Breast epithelium (tissue), 3 donors: Measurements from ENCODE around the gene KLK14.

Experiments used
- POLR2A ChIP-seq: fragments of 450-650 bp; IDR thresholded peaks from one replicate; pipeline ENCODE4 v1.6.1; 2016; ENCODE audit warnings: antibody characterized with exemption, mild to moderate bottlenecking, moderate library complexity
- TF ChIP-seq, protein P1 (sequence below), 3 donors: fragments of 450-650 bp; IDR thresholded peaks; one replicate each; pipeline ENCODE4 v1.5.1; 2016 to 2017; ENCODE audit warnings: antibody characterized with exemption in 3 of 3, mild to moderate bottlenecking in 3 of 3, moderate library complexity in 3 of 3

DNA sequence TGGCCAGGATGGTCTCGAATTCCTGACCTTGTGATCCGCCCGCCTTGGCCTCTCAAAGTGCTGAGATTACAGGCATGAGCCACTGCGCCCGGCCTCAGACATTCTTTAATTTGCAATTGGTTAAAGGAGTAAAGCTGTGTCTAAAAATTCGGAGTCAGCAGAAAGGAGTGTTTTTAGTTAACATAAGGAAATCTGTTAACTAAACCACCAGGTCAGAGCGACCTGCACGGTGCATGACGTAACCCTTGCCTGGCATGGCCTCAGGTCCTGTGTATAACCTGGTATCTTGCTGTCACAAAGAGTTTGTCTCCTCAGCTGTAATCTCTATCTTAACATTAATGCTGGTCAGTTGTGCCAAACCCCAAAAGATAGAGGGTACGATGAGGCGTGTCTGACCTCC lies 38.4 kb downstream of the KLK14 start:
- TF ChIP-seq, protein P1, sequence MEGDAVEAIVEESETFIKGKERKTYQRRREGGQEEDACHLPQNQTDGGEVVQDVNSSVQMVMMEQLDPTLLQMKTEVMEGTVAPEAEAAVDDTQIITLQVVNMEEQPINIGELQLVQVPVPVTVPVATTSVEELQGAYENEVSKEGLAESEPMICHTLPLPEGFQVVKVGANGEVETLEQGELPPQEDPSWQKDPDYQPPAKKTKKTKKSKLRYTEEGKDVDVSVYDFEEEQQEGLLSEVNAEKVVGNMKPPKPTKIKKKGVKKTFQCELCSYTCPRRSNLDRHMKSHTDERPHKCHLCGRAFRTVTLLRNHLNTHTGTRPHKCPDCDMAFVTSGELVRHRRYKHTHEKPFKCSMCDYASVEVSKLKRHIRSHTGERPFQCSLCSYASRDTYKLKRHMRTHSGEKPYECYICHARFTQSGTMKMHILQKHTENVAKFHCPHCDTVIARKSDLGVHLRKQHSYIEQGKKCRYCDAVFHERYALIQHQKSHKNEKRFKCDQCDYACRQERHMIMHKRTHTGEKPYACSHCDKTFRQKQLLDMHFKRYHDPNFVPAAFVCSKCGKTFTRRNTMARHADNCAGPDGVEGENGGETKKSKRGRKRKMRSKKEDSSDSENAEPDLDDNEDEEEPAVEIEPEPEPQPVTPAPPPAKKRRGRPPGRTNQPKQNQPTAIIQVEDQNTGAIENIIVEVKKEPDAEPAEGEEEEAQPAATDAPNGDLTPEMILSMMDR (IDR thresholded peaks at IDR 0.05): no peak
- no peak for TF ChIP-seq POLR2A
